GM23338 (cell line): ENCODE measurements around the gene ABR.

Experiments
- CTCF ChIP-seq, 2 experiments: fragments of 200-600 bp in 1 of 2; sonication (generic) in 1 of 2; conservative IDR thresholded peaks; 2 replicates each; pipeline versions ENCODE4 v1.5.1 to v1.6.1; 2016 to 2017; ENCODE audit warnings: antibody characterized with exemption in 2 of 2, low read depth in 2 of 2, mild to moderate bottlenecking in 2 of 2, moderate library complexity in 1 of 2
- EZH2 ChIP-seq: fragments of 200-600 bp; sonication (generic); IDR thresholded peaks from one replicate; pipeline ENCODE4 v1.8.0; 2017; ENCODE audit warnings: antibody characterized with exemption, mild to moderate bottlenecking, low read depth; ENCODE audit not compliant: unreplicated experiment
- JUNB ChIP-seq: IDR thresholded peaks from one replicate; pipeline ENCODE4 v1.6.1; 2016; ENCODE audit warnings: antibody characterized with exemption; ENCODE audit not compliant: unreplicated experiment
- POLR2AphosphoS5 ChIP-seq: IDR thresholded peaks from 2 replicates; pipeline ENCODE4 v1.6.1; 2016; ENCODE audit warnings: antibody characterized with exemption, low read depth
- STAT1 ChIP-seq: IDR thresholded peaks from one replicate; pipeline ENCODE4 v1.6.1; 2016; ENCODE audit warnings: antibody characterized with exemption; ENCODE audit not compliant: unreplicated experiment
- ZNF331 ChIP-seq: fragments of 250-450 bp; sonication (Bioruptor Pico); IDR thresholded peaks from 2 replicates; pipeline ENCODE4 v1.5.0; 2020; ENCODE audit warnings: low read depth, mild to moderate bottlenecking, moderate library complexity

GRCh38 chr17:1211287-1211686 is 31.5 kb upstream of the ABR start:
- TF ChIP-seq CTCF (conservative IDR thresholded peaks at IDR 0.05; ENCODE audit: low read depth in 2 of 2) (no peak), ZNF331 (CRISPR knock-in tag) (no peak), STAT1 (no peak), POLR2AphosphoS5 (no peak), JUNB (no peak), EZH2 (no peak)
